GM19324 (cell line): ENCODE data around the gene CCDC175.

Experiments used
- ATAC-seq: cut with Tn5 transposase; IDR thresholded peaks from one replicate; pipeline ENCODE4 v1.9.1; 2021; ENCODE audit warnings: mild to moderate bottlenecking, moderate library complexity; ENCODE audit not compliant: unreplicated experiment, low FRiP score

Gene CCDC175

GRCh38 chr14:59483363-59483762, 93.2 kb downstream of the CCDC175 start:
- no peak for ATAC-seq

- no peak for ATAC-seq
Measured at GRCh38 chr14:59482541-59483331, 93.9 kb downstream of the CCDC175 start.

- no peak for ATAC-seq
Measured at GRCh38 chr14:59481871-59482540, 94.6 kb downstream of the CCDC175 start.

- no peak for ATAC-seq
Measured at GRCh38 chr14:59481407-59481806, 95.2 kb downstream of the CCDC175 start.

- ATAC-seq = no peak
Measured at GRCh38 chr14:59480166-59480565, 96.4 kb downstream of the CCDC175 start.

- no peak for ATAC-seq
Measured at GRCh38 chr14:59478540-59478939, 98.1 kb downstream of the CCDC175 start.

- no peak for ATAC-seq
Measured at GRCh38 chr14:59475709-59476108, 100.9 kb downstream of the CCDC175 start.

- ATAC-seq = no peak
Measured at GRCh38 chr14:59474172-59474571, 102.4 kb downstream of the CCDC175 start.

GRCh38 chr14:59465316-59466135, 111.1 kb downstream of the CCDC175 start, which contains the start of gene GPR135:
TSS of gene GPR135 (minus strand) at chr14:59465380. CDS start at chr14:59465226, 154 bp downstream.
- ATAC-seq = no peak

GRCh38 chr14:59464486-59465315, 111.9 kb downstream of the CCDC175 start:
- peak; percentile 71 for ATAC-seq

GRCh38 chr14:59463787-59464485, 112.7 kb downstream of the CCDC175 start:
- ATAC-seq = no peak

GRCh38 chr14:59461891-59462290, 114.7 kb downstream of the CCDC175 start:
- ATAC-seq = no peak

- no peak for ATAC-seq
Measured at GRCh38 chr14:59460378-59460777, 116.2 kb downstream of the CCDC175 start.

GRCh38 chr14:59458486-59458885, 118.1 kb downstream of the CCDC175 start:
- no peak for ATAC-seq

- ATAC-seq = no peak
Measured at GRCh38 chr14:59455411-59455810, 121.2 kb downstream of the CCDC175 start.
